Breast epithelium (tissue), 4 donors: Measurements from ENCODE around the gene CNOT11. TPM values are rescaled to one million over a fixed set of nuclear protein-coding genes. Genes with fewer than 3 reads are reported as not detected.

Experiments
- DNase-seq, 2 donors: peaks; one replicate each; pipeline ENCODE4 v3.0.0-alpha.2; 2019; ENCODE audit warnings: low spot score in 2 of 2
- H3K27ac ChIP-seq, 2 donors: fragments of 200-600 bp; sonication (generic) in 1 of 2; one replicate each; pipeline ENCODE4 v1.5.1; 2016 to 2019; ENCODE audit warnings: mild to moderate bottlenecking in 1 of 2
- H3K27me3 ChIP-seq, 2 donors: fragments of 200-600 bp; sonication (generic) in 1 of 2; one replicate each; pipeline versions ENCODE4 v1.5.1 to v1.6.0; 2017 to 2019; ENCODE audit warnings: control low read depth in 1 of 2, mild to moderate bottlenecking in 1 of 2
- H3K36me3 ChIP-seq: fragments of 200-600 bp; one replicate; pipeline ENCODE4 v1.5.1; 2019
- H3K4me1 ChIP-seq, 2 donors: fragments of 200-600 bp; sonication (generic); one replicate each; pipeline ENCODE4 v1.5.1; 2016 to 2019; ENCODE audit warnings: control low read depth in 1 of 2
- H3K4me3 ChIP-seq, 3 donors: fragments of 200-600 bp; sonication (generic); 1 replicate in 2 of 3; 2 replicates in 1 of 3; pipeline ENCODE4 v1.5.1; 2016 to 2019; ENCODE audit warnings: mild to moderate bottlenecking in 3 of 3, moderate library complexity in 2 of 3
- H3K9me3 ChIP-seq, 2 donors: fragments of 200-600 bp; sonication (generic) in 1 of 2; one replicate each; pipeline ENCODE4 v1.5.1; 2016 to 2019; ENCODE audit warnings: control low read depth in 1 of 2
- CTCF ChIP-seq, 3 donors: fragments of 450-650 bp; IDR thresholded peaks; one replicate each; pipeline ENCODE4 v1.5.1; 2016 to 2017; ENCODE audit warnings: antibody characterized with exemption in 3 of 3, mild to moderate bottlenecking in 3 of 3, moderate library complexity in 3 of 3
- POLR2A ChIP-seq: fragments of 450-650 bp; IDR thresholded peaks from one replicate; pipeline ENCODE4 v1.6.1; 2016; ENCODE audit warnings: antibody characterized with exemption, mild to moderate bottlenecking, moderate library complexity
- POLR2AphosphoS5 ChIP-seq, 3 donors: sonication (generic); formaldehyde crosslinking; IDR thresholded peaks; one replicate each; pipeline ENCODE4 v1.6.1; 2017; ENCODE audit warnings: antibody characterized with exemption in 3 of 3
- intact Hi-C: fragments of 100-400 bp; cut with DNase I; formaldehyde crosslinking; loops from one replicate; pipeline ENCODE4 v1.15.1; 2023; ENCODE audit warnings: low total_unique reads
- total RNA-seq, 3 donors: library from RNA; depleted of rRNA; stranded (reverse); fragments of >200 nt; gene quantifications; one replicate each; pipeline ENCODE4 v1.1.0, GENCODE V29; 2016

The CNOT11 gene
- total RNA-seq, 3 donors from 2014 or later, result 19.2 to 33.1 (median 23.9) TPM

GRCh38 chr2:101291973-101292372 lies 39.3 kb downstream of the CNOT11 start:
- H3K9me3 ChIP-seq, result no peaks in the 10 kb centered on the region
- TF ChIP-seq CTCF (IDR thresholded peaks at IDR 0.05), result no peak
- no peak for TF ChIP-seq POLR2A
- no peak for TF ChIP-seq POLR2AphosphoS5 (IDR thresholded peaks at IDR 0.05)
- H3K4me1 ChIP-seq, result no peaks in the 10 kb centered on the region
- H3K4me3 ChIP-seq, result no peak overlapping the region
- no peaks in the 10 kb centered on the region for H3K36me3 ChIP-seq
- intact Hi-C loops, result no loop called here
- H3K27ac ChIP-seq, result no peak overlapping the region
- no peak for DNase-seq
- no peaks in the 10 kb centered on the region for H3K27me3 ChIP-seq

- no peak overlapping the region for H3K27ac ChIP-seq
- no peaks in the 10 kb centered on the region for H3K9me3 ChIP-seq
- no peak overlapping the region for H3K4me3 ChIP-seq
- intact Hi-C loops, result no loop called here
- no peaks in the 10 kb centered on the region for H3K36me3 ChIP-seq
- H3K4me1 ChIP-seq, result no peaks in the 10 kb centered on the region
- H3K27me3 ChIP-seq, result no peaks in the 10 kb centered on the region
- DNase-seq, result no peak
- TF ChIP-seq CTCF (IDR thresholded peaks at IDR 0.05), result no peak
- no peak for TF ChIP-seq POLR2AphosphoS5 (IDR thresholded peaks at IDR 0.05)
- no peak for TF ChIP-seq POLR2A
Observed at GRCh38 chr2:101293544-101293943, 40.9 kb downstream of the CNOT11 start.

- intact Hi-C loops, result no loop called here
- Histone ChIP-seq H3K27me3 (no peaks in the 10 kb centered on the region), H3K27ac (no peak overlapping the region), H3K36me3 (no peaks in the 10 kb centered on the region), H3K9me3 (no peaks in the 10 kb centered on the region), H3K4me3 (no peak overlapping the region), H3K4me1 (peaks cover 0 to 3% of the 10 kb centered on the region in 2 donors)
- TF ChIP-seq CTCF (IDR thresholded peaks at IDR 0.05), result no peak
- no peak for TF ChIP-seq POLR2A
- TF ChIP-seq POLR2AphosphoS5 (IDR thresholded peaks at IDR 0.05), result no peak
- DNase-seq, result no peak
Observed at GRCh38 chr2:101294861-101295260, 42.2 kb downstream of the CNOT11 start.

GRCh38 chr2:101295895-101296294 lies 43.2 kb downstream of the CNOT11 start:
- H3K4me3 ChIP-seq, result no peak overlapping the region
- intact Hi-C loops, result no loop called here
- no peaks in the 10 kb centered on the region for H3K9me3 ChIP-seq
- H3K36me3 ChIP-seq, result no peaks in the 10 kb centered on the region
- no peak for TF ChIP-seq CTCF (IDR thresholded peaks at IDR 0.05)
- no peak for TF ChIP-seq POLR2A
- TF ChIP-seq POLR2AphosphoS5 (IDR thresholded peaks at IDR 0.05), result no peak
- peaks cover 0 to 6% of the 10 kb centered on the region in 2 donors for H3K4me1 ChIP-seq
- no peaks in the 10 kb centered on the region for H3K27me3 ChIP-seq
- DNase-seq, result no peak
- no peak overlapping the region for H3K27ac ChIP-seq

- H3K4me1 ChIP-seq, result peaks cover 0 to 6% of the 10 kb centered on the region in 2 donors
Observed at GRCh38 chr2:101296371-101296770, 43.7 kb downstream of the CNOT11 start.

More at GRCh38 chr2:101296371-101296770, 43.7 kb downstream of the CNOT11 start:
- Histone ChIP-seq H3K4me3 (no peak overlapping the region), H3K27ac (no peak overlapping the region), H3K27me3 (no peaks in the 10 kb centered on the region), H3K36me3 (no peaks in the 10 kb centered on the region), H3K9me3 (no peaks in the 10 kb centered on the region)
- intact Hi-C loops, result no loop called here
- TF ChIP-seq POLR2A, result no peak
- no peak for TF ChIP-seq POLR2AphosphoS5 (IDR thresholded peaks at IDR 0.05)
- TF ChIP-seq CTCF (IDR thresholded peaks at IDR 0.05), result no peak
- DNase-seq, result no peak
